ENCODE measurements around the gene EIF2S2.

The EIF2S2 gene

DNA sequence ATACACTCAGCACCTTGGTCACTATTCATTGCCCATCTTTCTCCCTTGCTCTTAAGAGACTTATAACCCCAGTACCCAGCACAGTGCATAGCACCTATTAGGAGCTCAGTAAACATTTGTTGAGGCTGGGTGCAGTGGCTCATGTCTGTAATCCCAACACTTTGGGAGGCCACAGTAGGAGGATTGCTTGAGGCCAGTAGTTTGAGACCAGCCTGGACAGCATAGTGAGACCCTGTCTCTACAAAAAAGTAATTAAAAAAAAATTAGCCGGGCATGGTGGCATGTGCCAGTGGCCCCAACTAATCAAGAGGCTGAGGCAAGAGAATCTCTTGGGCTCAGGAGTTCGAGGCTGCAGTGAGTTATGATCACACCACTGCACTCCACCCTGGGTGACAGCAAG, 8.2 kb upstream of the EIF2S2 start:
- DNase-seq (ENCODE audit: low spot score): no peak

DNA sequence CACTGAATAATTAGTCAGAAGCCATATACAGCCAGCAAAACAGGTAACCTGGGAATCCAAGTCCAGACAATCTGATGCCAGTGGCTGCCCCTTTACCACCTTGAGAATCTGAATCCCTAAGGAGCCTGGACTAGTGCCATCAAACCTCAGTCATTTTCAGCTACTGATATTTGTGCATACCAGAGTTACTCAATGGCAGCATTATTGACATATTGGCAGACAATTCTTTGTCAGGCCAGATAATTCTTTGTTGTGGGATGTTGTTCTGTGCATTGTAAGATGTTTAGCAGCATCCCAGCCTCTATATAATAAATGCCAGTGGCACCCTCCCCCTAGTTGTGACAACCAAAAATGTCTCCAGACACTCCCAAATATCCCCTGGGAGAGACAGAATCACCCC, 3.2 kb upstream of the EIF2S2 start:
- no peak for DNase-seq (ENCODE audit: low spot score)

DNA sequence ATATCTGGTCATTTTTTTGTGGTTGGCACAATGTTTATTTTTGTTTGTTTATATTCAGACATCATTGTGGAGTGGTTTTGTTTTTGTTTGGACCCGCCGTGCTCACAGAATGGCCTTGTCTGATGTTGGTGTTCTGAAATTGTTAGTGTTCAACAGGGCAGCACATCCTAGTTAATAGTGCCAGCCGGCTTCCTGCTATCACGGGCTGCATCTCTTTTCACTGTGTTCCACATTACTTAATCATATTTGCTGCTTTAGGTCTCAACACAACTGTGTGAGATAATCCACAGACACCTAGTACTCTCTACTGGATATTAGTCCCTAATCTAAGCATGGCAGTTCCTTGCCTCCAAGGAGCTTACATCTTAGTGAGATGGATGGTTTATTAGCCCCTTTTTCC, 2.8 kb upstream of the EIF2S2 start:
- no peak for DNase-seq (ENCODE audit: low spot score)

- no peak for DNase-seq (ENCODE audit: low spot score)
Observed at GRCh38 chr20:34112600-34113101, 608 bp upstream of the EIF2S2 start.

DNA sequence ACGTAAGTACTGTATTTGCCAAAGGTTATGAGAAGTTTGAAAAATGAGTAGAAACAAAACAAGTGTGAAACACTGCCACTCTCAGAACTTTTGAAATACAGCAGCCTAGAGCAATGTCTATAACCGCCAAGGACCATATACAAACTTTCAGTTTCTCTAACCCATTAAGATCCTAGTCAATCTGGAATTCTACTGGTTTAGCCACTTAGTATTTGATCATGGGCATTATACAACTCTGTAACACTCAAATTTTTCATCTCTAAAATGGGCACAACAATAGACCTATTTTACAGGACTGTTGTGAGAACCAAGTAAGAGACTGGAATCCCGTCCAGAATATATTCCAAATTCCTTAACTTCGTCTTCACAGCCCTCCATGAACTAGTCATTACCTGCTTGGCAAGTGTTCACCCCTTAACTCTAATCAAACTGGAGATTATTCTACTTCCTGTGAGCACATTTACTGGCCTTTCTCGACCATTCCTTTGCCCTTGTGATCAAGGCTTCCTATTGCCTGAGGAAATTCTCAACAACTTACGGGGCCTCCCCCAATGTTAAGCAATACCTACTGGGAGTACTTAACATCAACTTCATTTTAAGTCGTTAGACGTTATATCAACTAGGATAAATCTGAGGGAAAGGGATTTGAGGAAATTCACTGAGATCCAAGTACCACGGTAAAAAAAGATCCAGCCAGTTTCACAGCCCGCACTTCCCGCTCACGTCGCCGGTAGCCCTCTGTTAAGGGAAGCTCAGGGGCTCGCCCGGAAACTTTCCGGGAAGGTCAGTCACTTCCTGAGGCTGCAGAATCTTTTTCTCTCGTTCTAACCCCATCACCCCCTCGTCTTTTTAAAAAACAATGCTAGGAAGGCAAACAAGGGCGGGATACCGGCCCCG, 1.1 kb downstream of the EIF2S2 start:
- peak; percentile 41 for DNase-seq (ENCODE audit: low spot score)

DNA sequence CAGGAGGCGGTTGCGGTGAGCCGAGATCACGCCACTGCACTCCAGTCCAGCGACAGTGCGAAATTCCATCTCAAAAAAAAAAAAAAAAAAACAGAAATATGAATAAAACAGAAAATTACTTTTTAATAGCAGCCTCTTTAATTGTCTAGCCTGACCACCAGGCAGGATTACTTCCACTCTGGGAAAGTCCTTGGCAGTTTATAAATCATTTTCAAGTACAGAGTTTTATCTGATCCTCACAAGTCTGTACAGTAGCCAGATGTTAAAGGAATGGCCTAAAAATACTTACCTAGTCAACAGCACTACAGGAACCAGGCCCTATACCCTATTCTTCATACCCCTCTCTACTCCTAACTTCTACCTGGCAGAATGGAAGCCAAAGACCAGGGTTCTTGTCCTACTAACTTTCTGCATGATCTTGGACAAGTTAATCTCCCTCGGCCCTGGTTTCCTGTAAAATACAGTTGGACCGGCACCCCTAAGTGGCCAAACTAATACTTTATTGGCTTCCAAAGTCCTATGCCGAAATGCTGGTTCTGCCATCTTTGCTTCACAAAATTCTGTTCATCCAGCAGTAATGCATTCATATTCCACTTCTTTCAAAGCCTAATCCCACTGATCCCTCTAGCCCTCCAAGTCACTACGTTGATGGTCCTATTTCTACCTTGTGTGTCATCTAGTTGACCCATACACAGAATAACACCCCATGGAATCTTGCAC, 1.9 kb downstream of the EIF2S2 start:
- DNase-seq (ENCODE audit: low spot score): no peak

GRCh38 chr20:34109442-34109841, 2.6 kb downstream of the EIF2S2 start:
- DNase-seq (ENCODE audit: low spot score): no peak

- no peak for DNase-seq (ENCODE audit: low spot score)
Observed at GRCh38 chr20:34108616-34109174, 3.3 kb downstream of the EIF2S2 start.

GRCh38 chr20:34105978-34106675, 5.9 kb downstream of the EIF2S2 start:
- DNase-seq (ENCODE audit: low spot score): no peak

- no peak for DNase-seq (ENCODE audit: low spot score)
Observed at GRCh38 chr20:34104059-34104458, 8.0 kb downstream of the EIF2S2 start.

DNA sequence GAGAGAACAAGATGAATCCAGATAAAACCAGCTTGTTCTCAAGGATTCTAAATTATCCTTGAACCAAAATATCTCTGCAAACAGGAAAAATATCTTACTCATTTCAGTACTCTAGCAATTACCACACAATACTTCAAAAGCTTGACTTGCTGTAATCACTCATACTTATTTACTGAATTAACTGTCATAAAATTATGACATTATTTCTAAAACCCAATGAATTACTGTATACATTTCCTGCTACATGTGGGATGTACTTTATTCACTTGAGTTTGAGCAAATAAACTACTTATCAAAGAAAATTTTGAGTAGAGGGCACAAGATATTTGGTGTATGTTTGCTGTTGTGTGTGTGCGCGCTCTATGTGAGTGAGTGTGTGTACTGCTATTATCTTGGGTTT, 9.7 kb downstream of the EIF2S2 start:
- DNase-seq (ENCODE audit: low spot score): no peak

GRCh38 chr20:34100576-34100975, 11.5 kb downstream of the EIF2S2 start:
- no peak for DNase-seq (ENCODE audit: low spot score)

DNA sequence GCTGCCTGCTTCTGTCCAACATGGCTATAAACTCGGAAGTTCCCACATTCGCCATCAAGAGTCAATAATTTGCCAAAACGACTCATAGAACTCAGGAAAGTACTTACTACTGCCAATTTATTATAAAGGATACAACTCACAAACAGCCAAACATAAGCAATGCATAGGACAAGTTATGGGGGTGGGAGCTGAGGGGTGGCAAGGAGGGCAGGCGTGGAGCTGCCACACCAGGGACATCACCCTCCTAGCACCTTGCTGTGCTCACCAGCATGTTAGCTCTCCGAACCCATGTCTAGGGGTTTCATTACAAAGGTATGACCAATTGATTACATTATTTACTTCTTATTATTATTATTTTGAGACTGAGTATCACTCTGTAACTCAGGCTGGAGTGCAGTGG, 12.4 kb downstream of the EIF2S2 start:
- DNase-seq (ENCODE audit: low spot score): no peak

GRCh38 chr20:34098570-34098969, 13.5 kb downstream of the EIF2S2 start:
- DNase-seq (ENCODE audit: low spot score): no peak

GRCh38 chr20:34096699-34097444, 15.2 kb downstream of the EIF2S2 start:
- DNase-seq (ENCODE audit: low spot score): no peak

GRCh38 chr20:34095825-34096224, 16.2 kb downstream of the EIF2S2 start:
- DNase-seq (ENCODE audit: low spot score): no peak

GRCh38 chr20:34093895-34094294, 18.1 kb downstream of the EIF2S2 start:
- no peak for DNase-seq (ENCODE audit: low spot score)

- DNase-seq (ENCODE audit: low spot score): no peak
Observed at GRCh38 chr20:34091637-34092200, 20.3 kb downstream of the EIF2S2 start.

- DNase-seq (ENCODE audit: low spot score): no peak
Observed at GRCh38 chr20:34090645-34091044, 21.4 kb downstream of the EIF2S2 start.

DNA sequence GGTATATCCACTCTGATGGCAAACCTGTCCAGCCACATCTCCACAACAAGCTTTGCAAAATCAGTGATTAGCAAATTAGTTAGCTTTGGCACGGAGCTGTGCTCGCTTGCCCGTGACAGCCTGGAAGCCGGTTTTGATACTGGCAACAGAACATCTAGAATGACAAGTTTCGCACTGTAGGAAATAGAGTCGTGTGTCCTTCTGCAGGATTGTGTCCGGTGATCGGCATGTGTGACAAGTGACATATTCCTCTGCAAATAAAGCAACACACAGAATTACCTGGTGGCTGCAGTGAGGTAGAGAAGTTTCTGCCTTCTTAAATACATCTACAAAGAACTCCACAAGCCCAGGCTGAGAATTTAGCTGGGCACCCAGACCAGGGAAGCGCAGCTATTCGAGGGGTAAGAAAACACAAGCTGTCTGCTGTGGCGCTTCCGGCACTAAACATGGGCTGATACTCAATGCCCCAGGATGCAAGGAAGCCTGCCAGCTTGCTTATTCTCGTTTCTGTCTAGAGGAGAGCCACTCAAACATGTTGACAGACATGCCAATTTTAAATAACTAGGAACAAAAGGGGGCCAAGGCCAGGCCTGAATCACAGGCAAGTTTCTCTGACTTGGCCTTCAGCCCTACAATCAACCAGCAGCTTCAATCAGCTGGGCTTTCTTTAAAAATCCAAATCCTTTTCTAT, 22.2 kb downstream of the EIF2S2 start:
- no peak for DNase-seq (ENCODE audit: low spot score)

DNA sequence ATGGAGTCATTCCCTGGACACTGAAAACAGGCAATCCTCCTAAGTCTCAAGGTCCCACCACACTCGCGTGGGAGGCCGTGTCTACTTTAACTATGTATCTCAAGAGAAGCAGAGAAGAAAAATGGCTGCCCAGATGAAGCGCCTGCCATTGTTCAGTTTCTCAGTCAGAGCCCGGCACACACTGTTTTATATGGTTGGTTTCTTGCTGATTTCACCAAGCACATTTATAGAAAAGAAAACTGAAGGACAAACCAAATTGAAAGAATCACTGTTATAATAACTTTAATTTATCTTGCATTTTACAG, 22.9 kb downstream of the EIF2S2 start:
- DNase-seq (ENCODE audit: low spot score): no peak
